DMS79 (cell line): ENCODE measurements around the gene PEF1.

ENCODE experiments used
- DNase-seq: peaks from one replicate; lab custom pipeline; 2025; lab: John Stamatoyannopoulos, UW

The PEF1 gene

GRCh38 chr1:31644560-31645273 is at the start of gene PEF1:
Gene PEF1, minus strand, starts transcription at chr1:31644876. Its CDS starts 12 bp downstream, at chr1:31644864.
- DNase-seq = peak; percentile 99

- no peak for DNase-seq
Measured at GRCh38 chr1:31693231-31693630, 48.6 kb upstream of the PEF1 start.

- no peak for DNase-seq
Measured at GRCh38 chr1:31691951-31692350, 47.3 kb upstream of the PEF1 start.

GRCh38 chr1:31691446-31691845 is 46.8 kb upstream of the PEF1 start:
- no peak for DNase-seq

GRCh38 chr1:31690921-31691320 is 46.2 kb upstream of the PEF1 start:
- no peak for DNase-seq

GRCh38 chr1:31689854-31690253 is 45.2 kb upstream of the PEF1 start:
- no peak for DNase-seq

GRCh38 chr1:31689379-31689778 is 44.7 kb upstream of the PEF1 start:
- DNase-seq = no peak

GRCh38 chr1:31688233-31688918 is 43.7 kb upstream of the PEF1 start:
- DNase-seq = no peak

- no peak for DNase-seq
Measured at GRCh38 chr1:31687601-31688000, 42.9 kb upstream of the PEF1 start.

- no peak for DNase-seq
Measured at GRCh38 chr1:31685795-31686194, 41.1 kb upstream of the PEF1 start.

GRCh38 chr1:31683997-31684396 is 39.3 kb upstream of the PEF1 start:
- no peak for DNase-seq

- no peak for DNase-seq
Measured at GRCh38 chr1:31681415-31681814, 36.7 kb upstream of the PEF1 start.

- DNase-seq = no peak
Measured at GRCh38 chr1:31679676-31680230, 35.1 kb upstream of the PEF1 start.

- DNase-seq = no peak
Measured at GRCh38 chr1:31679091-31679490, 34.4 kb upstream of the PEF1 start.

GRCh38 chr1:31678681-31679080 is 34.0 kb upstream of the PEF1 start:
- DNase-seq = no peak

GRCh38 chr1:31677949-31678348 is 33.3 kb upstream of the PEF1 start:
- no peak for DNase-seq

- no peak for DNase-seq
Measured at GRCh38 chr1:31677401-31677800, 32.7 kb upstream of the PEF1 start.

- DNase-seq = no peak
Measured at GRCh38 chr1:31675756-31676155, 31.1 kb upstream of the PEF1 start.

GRCh38 chr1:31675161-31675560 is 30.5 kb upstream of the PEF1 start:
- DNase-seq = no peak

GRCh38 chr1:31674626-31675025 is 29.9 kb upstream of the PEF1 start:
- peak; percentile 63 for DNase-seq

- no peak for DNase-seq
Measured at GRCh38 chr1:31673433-31673832, 28.8 kb upstream of the PEF1 start.

- no peak for DNase-seq
Measured at GRCh38 chr1:31672986-31673385, 28.3 kb upstream of the PEF1 start.

GRCh38 chr1:31671561-31672201 is 27.0 kb upstream of the PEF1 start:
- DNase-seq = no peak
